ENCODE data around the gene RETN.

The RETN gene

GRCh38 chr19:7682175-7682855, 13.5 kb downstream of the RETN start:
- no peak for DNase-seq (ENCODE audit: low spot score)

GRCh38 chr19:7685546-7686445, 16.9 kb downstream of the RETN start:
- no peak for DNase-seq (ENCODE audit: low spot score)

- DNase-seq (ENCODE audit: low spot score): no peak
Observed at GRCh38 chr19:7687177-7687576, 18.3 kb downstream of the RETN start.

- DNase-seq (ENCODE audit: low spot score): no peak
Observed at GRCh38 chr19:7689165-7689564, 20.3 kb downstream of the RETN start.

GRCh38 chr19:7690779-7691258, 22.0 kb downstream of the RETN start:
- no peak for DNase-seq (ENCODE audit: low spot score)

- no peak for DNase-seq (ENCODE audit: low spot score)
Observed at GRCh38 chr19:7691497-7691896, 22.6 kb downstream of the RETN start.

GRCh38 chr19:7692417-7693088, 23.7 kb downstream of the RETN start:
- DNase-seq (ENCODE audit: low spot score): no peak

- DNase-seq (ENCODE audit: low spot score): no peak
Observed at GRCh38 chr19:7694499-7694898, 25.6 kb downstream of the RETN start.

GRCh38 chr19:7697721-7698287, 29.0 kb downstream of the RETN start:
- no peak for DNase-seq (ENCODE audit: low spot score)

- no peak for DNase-seq (ENCODE audit: low spot score)
Observed at GRCh38 chr19:7698583-7698982, 29.7 kb downstream of the RETN start.

GRCh38 chr19:7699003-7699402, 30.2 kb downstream of the RETN start:
- DNase-seq (ENCODE audit: low spot score): no peak

GRCh38 chr19:7699417-7700401, 30.9 kb downstream of the RETN start:
- DNase-seq (ENCODE audit: low spot score): no peak

GRCh38 chr19:7701049-7701653, 32.3 kb downstream of the RETN start:
- no peak for DNase-seq (ENCODE audit: low spot score)

GRCh38 chr19:7701654-7702457, 33.0 kb downstream of the RETN start, which contains the start of gene FCER2:
TSS of gene FCER2 (minus strand) at chr19:7702131. CDS start at chr19:7699760, 2,371 bp downstream.
- DNase-seq (ENCODE audit: low spot score): no peak

- DNase-seq (ENCODE audit: low spot score): no peak
Observed at GRCh38 chr19:7703332-7703731, 34.5 kb downstream of the RETN start.

- no peak for DNase-seq (ENCODE audit: low spot score)
Observed at GRCh38 chr19:7704280-7705060, 35.6 kb downstream of the RETN start.

GRCh38 chr19:7705387-7706187, 36.7 kb downstream of the RETN start:
- peak; percentile 33 for DNase-seq (ENCODE audit: low spot score)
